Neural progenitor cell (in vitro differentiated cells): ENCODE results near the gene CIB4. TPM values are rescaled to one million over a fixed set of nuclear protein-coding genes. Genes with fewer than 3 reads are reported as not detected.

ENCODE experiments used
- DNase-seq: peaks from one replicate; pipeline ENCODE4 v3.0.0-alpha.2; 2016; ENCODE audit warnings: low spot score
- H2AFZ ChIP-seq: fragments of 200-600 bp; sonication (generic); replicated peaks from 2 replicates; pipeline ENCODE4 v1.6.1; 2016; ENCODE audit warnings: antibody characterized with exemption
- H3F3A ChIP-seq: fragments of 200-600 bp; sonication (generic); 2 replicates; pipeline ENCODE4 v1.6.1; 2016; ENCODE audit warnings: antibody characterized with exemption, low read depth
- H3K27ac ChIP-seq: fragments of 200-600 bp; sonication (generic); 2 replicates; pipeline ENCODE4 v1.5.1; 2016; ENCODE audit warnings: mild to moderate bottlenecking
- H3K27me3 ChIP-seq: fragments of 200-600 bp; sonication (generic); 2 replicates; pipeline ENCODE4 v1.6.1; 2016; ENCODE audit warnings: mild to moderate bottlenecking, moderate library complexity
- H3K36me3 ChIP-seq: fragments of 200-600 bp; sonication (generic); 2 replicates; pipeline ENCODE4 v1.5.1; 2016
- H3K4me1 ChIP-seq: fragments of 200-600 bp; sonication (generic); 2 replicates; pipeline ENCODE4 v1.6.1; 2016; ENCODE audit warnings: mixed run types
- H3K4me2 ChIP-seq: fragments of 200-600 bp; sonication (generic); 2 replicates; pipeline ENCODE4 v1.6.1; 2016
- H3K4me3 ChIP-seq: fragments of 200-600 bp; sonication (generic); 2 replicates; pipeline ENCODE4 v1.5.1; 2016
- H3K79me2 ChIP-seq: fragments of 200-600 bp; sonication (generic); 2 replicates; pipeline ENCODE4 v1.6.1; 2016; ENCODE audit warnings: low read depth
- H3K9ac ChIP-seq: fragments of 200-600 bp; sonication (generic); 2 replicates; pipeline ENCODE4 v1.6.1; 2016
- H3K9me3 ChIP-seq: fragments of 200-600 bp; sonication (generic); 2 replicates; pipeline ENCODE4 v1.5.1; 2016; ENCODE audit warnings: low read depth
- H4K20me1 ChIP-seq: fragments of 200-600 bp; sonication (generic); 2 replicates; pipeline ENCODE4 v1.6.1; 2016; ENCODE audit warnings: low read depth
- H3K27ac Mint-ChIP-seq: 3 replicates; pipeline ENCODE4 v1.8.0; 2021; ENCODE audit warnings: mixed read lengths
- H3K27me3 Mint-ChIP-seq: 2 replicates; pipeline ENCODE4 v1.8.0; 2022; ENCODE audit warnings: low read depth, mild to moderate bottlenecking, inconsistent platforms, moderate library complexity, mixed read lengths; ENCODE audit not compliant: insufficient read depth
- H3K36me3 Mint-ChIP-seq: 3 replicates; pipeline ENCODE4 v1.8.0; 2021; ENCODE audit warnings: mixed read lengths
- H3K4me1 Mint-ChIP-seq: 3 replicates; pipeline ENCODE4 v1.8.0; 2021; ENCODE audit warnings: mixed read lengths
- H3K4me3 Mint-ChIP-seq: 3 replicates; pipeline ENCODE4 v1.8.0; 2021; ENCODE audit warnings: mild to moderate bottlenecking, moderate library complexity, mixed read lengths
- H3K9me3 Mint-ChIP-seq: 3 replicates; pipeline ENCODE4 v1.8.0; 2020; ENCODE audit warnings: mixed read lengths
- EZH2 ChIP-seq: fragments of 200-600 bp; sonication (generic); IDR thresholded peaks from 2 replicates; pipeline ENCODE4 v1.6.1; 2017; ENCODE audit warnings: antibody characterized with exemption, mild to moderate bottlenecking, moderate library complexity
- EZH2phosphoT487 ChIP-seq: fragments of 200-600 bp; sonication (generic); IDR thresholded peaks from 2 replicates; pipeline ENCODE4 v1.6.1; 2017; ENCODE audit warnings: antibody characterized with exemption
- total RNA-seq: library from RNA; depleted of rRNA; stranded (reverse); fragments of >200 nt; gene quantifications from 2 replicates; pipeline ENCODE4 v1.2.3, GENCODE V29; 2015; ENCODE audit warnings: low replicate concordance
- TF ChIP-seq, protein P1 (sequence below): fragments of 200-600 bp; sonication (generic); IDR thresholded peaks from 2 replicates; pipeline ENCODE4 v1.5.1; 2017; ENCODE audit warnings: antibody characterized with exemption, mild to moderate bottlenecking

The CIB4 gene
- total RNA-seq, 1 donor from 2014 or later: not detected

DNA sequence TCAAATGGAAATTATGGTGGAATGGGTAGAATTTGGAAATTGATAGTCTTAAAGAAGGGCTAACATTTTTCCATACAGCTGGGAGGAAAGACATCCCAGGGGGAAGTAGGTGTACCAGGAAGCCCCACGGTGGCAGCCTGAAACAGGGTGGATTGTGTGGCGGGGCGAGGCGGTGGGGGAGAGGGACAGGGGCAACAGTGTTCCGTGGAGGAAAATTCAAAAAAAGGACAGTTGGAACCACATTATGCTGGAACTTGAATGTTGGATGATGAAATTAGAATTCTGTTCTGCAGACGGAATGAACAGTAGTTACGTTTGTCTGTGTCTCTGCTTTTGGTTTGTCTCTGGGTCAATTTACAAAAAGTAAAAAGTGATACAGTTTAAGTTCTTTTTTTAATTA is 10.6 kb upstream of the CIB4 start:
- Histone ChIP-seq H2AFZ (no peak overlapping the region), H3F3A (peaks cover 16% of the 10 kb centered on the region), H3K9ac (no peak overlapping the region), H3K27me3 (no peaks in the 10 kb centered on the region), H3K36me3 (no peaks in the 10 kb centered on the region), H4K20me1 (no peaks in the 10 kb centered on the region), H3K79me2 (no peaks in the 10 kb centered on the region), H3K4me3 (no peak overlapping the region), H3K4me1 (peaks cover 13% of the 10 kb centered on the region), H3K9me3 (no peaks in the 10 kb centered on the region), H3K4me2 (no peak overlapping the region), H3K27ac (no peak overlapping the region)
- H3K27ac Mint-ChIP-seq: no peak overlapping the region
- TF ChIP-seq EZH2 (no peak), EZH2phosphoT487 (no peak)
- TF ChIP-seq, protein P1, sequence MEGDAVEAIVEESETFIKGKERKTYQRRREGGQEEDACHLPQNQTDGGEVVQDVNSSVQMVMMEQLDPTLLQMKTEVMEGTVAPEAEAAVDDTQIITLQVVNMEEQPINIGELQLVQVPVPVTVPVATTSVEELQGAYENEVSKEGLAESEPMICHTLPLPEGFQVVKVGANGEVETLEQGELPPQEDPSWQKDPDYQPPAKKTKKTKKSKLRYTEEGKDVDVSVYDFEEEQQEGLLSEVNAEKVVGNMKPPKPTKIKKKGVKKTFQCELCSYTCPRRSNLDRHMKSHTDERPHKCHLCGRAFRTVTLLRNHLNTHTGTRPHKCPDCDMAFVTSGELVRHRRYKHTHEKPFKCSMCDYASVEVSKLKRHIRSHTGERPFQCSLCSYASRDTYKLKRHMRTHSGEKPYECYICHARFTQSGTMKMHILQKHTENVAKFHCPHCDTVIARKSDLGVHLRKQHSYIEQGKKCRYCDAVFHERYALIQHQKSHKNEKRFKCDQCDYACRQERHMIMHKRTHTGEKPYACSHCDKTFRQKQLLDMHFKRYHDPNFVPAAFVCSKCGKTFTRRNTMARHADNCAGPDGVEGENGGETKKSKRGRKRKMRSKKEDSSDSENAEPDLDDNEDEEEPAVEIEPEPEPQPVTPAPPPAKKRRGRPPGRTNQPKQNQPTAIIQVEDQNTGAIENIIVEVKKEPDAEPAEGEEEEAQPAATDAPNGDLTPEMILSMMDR: no peak
- H3K4me3 Mint-ChIP-seq: no peak overlapping the region
- peaks cover 11% of the 10 kb centered on the region for H3K27me3 Mint-ChIP-seq
- DNase-seq: no peak
- peaks cover 6% of the 10 kb centered on the region for H3K9me3 Mint-ChIP-seq
- H3K4me1 Mint-ChIP-seq: peaks cover 35% of the 10 kb centered on the region
- H3K36me3 Mint-ChIP-seq: no peaks in the 10 kb centered on the region

DNA sequence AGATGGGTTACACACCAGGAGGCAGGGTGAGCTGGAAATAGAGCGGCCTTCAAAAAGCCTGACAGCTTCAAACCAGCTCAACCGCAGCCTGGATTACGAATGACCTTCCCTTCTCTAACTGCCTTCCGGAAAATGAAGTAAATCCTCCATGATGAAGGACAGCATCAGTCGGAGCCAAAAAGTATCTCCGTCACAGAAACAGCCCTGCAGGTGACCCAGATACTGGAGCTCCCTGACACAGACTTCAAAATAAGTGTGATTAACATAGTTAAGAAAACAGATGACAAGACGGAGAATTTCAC is 10.3 kb upstream of the CIB4 start:
- H2AFZ ChIP-seq: no peak overlapping the region
- H3K27ac ChIP-seq: no peak overlapping the region
- H3K27me3 Mint-ChIP-seq: peaks cover 15% of the 10 kb centered on the region
- H3K79me2 ChIP-seq: no peaks in the 10 kb centered on the region
- no peak overlapping the region for H3K9ac ChIP-seq
- TF ChIP-seq EZH2phosphoT487 (no peak), EZH2 (no peak)
- TF ChIP-seq, protein P1: no peak
- H3K4me1 Mint-ChIP-seq: peaks cover 39% of the 10 kb centered on the region
- no peak overlapping the region for H3K4me2 ChIP-seq
- DNase-seq: no peak
- no peaks in the 10 kb centered on the region for H3K27me3 ChIP-seq
- H3K36me3 ChIP-seq: no peaks in the 10 kb centered on the region
- peaks cover 18% of the 10 kb centered on the region for H3F3A ChIP-seq
- no peak overlapping the region for H3K4me3 ChIP-seq
- H4K20me1 ChIP-seq: no peaks in the 10 kb centered on the region
- no peaks in the 10 kb centered on the region for H3K9me3 ChIP-seq
- no peak overlapping the region for H3K27ac Mint-ChIP-seq
- peaks cover 6% of the 10 kb centered on the region for H3K9me3 Mint-ChIP-seq
- H3K36me3 Mint-ChIP-seq: no peaks in the 10 kb centered on the region
- H3K4me3 Mint-ChIP-seq: no peak overlapping the region
- H3K4me1 ChIP-seq: peaks cover 17% of the 10 kb centered on the region

DNA sequence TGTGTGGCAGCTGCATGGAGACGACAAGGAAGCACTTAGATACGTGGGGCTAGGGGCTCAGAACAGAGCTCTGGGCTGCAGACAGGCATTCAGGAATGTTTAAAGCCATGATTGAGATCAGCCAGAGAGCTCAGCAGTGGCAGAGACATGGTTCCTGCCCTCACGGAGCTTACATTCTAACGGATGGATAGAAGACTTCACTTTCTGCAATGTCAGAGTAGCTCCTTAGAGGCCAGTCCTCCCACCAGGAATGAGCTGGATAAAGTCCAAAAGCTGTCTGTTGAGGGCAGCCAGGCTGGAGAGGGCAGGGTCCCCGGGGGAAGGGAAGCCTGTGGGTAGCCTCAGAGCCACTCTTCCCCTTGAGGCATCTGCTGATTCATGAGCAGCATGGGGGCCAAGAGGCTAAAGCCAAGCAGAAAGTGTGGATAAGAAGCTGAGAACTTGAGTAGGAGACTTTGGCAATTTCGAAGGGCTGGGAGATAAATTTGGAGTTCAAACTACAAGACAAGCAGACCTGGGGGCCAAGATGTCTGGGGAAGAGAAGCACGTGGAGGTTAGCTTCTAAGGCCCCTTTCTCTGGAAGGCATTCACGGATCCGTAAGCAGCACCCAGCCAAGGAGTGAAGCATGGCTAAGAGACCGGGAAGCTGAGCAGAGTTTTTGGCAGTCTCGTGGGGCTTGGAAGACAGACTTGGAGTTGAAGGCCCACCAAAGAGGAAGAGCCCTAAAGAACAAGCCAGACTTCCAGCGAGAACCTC is 9.7 kb upstream of the CIB4 start:
- no peak overlapping the region for H3K4me2 ChIP-seq

More for the DNA sequence above, 9.7 kb upstream of the CIB4 start:
- H3K4me3 ChIP-seq: no peak overlapping the region
- Mint-ChIP-seq H3K4me3 (no peak overlapping the region), H3K27me3 (peaks cover 15% of the 10 kb centered on the region), H3K36me3 (no peaks in the 10 kb centered on the region), H3K4me1 (peaks cover 43% of the 10 kb centered on the region), H3K27ac (no peak overlapping the region), H3K9me3 (peaks cover 6% of the 10 kb centered on the region)
- TF ChIP-seq EZH2phosphoT487 (no peak), EZH2 (no peak)
- TF ChIP-seq, protein P1: no peak
- H2AFZ ChIP-seq: no peak overlapping the region
- H3K4me1 ChIP-seq: peaks cover 22% of the 10 kb centered on the region
- no peak overlapping the region for H3K9ac ChIP-seq
- peaks cover 20% of the 10 kb centered on the region for H3F3A ChIP-seq
- H3K79me2 ChIP-seq: no peaks in the 10 kb centered on the region
- H3K9me3 ChIP-seq: no peaks in the 10 kb centered on the region
- H4K20me1 ChIP-seq: no peaks in the 10 kb centered on the region
- no peak for DNase-seq
- no peak overlapping the region for H3K27ac ChIP-seq
- H3K27me3 ChIP-seq: peaks cover under 1% of the 10 kb centered on the region
- no peaks in the 10 kb centered on the region for H3K36me3 ChIP-seq
